ENCODE results near the gene ATRN.

The ATRN gene

DNA sequence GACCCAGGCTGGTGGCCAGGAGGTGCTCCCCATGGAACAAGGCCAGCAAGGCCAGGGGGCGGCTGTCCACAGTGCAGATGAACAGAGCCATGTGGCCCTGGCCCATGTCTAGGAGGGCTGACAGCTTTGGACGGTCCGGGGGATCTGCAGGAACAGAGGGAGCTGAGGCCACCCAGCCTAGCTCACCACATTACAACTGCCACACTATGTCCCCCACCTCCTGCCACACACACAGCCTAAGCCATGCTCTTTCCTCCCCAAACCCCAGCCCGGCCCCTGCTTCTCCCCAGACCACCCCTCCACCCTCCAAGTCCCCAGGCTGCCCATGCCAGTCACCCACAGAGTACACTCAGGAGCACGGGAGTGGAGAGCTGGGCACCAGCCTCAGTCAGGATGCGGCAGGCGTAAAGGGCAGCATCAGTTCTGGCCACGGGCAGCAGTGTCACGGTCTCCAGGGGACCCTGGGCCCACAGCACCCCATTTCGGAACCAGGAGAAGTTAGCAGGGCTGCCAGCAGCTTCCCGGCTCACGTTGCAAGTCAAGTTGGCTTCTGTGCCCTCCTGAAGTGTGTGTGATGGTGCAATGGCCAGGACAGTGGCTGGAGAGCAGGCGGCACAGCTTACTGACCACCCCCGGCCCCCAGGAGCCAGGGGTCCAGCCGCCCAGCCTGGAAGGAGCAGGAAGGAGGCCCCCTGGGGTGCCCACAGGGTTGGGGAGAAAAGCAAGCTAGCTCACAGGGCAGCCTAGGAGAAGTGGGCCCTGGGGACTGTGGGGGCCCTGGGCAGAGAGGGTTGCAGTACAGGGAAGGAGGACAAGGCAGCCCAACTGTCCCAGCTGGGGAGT lies 226.1 kb downstream of the ATRN start:
- ATAC-seq (ENCODE audit: insufficient read depth, low read depth) (no peak), DNase-seq (no peak)
- no peaks in the 10 kb centered on the region for H3K9me3 ChIP-seq (ENCODE audit: insufficient read depth, low read length, severe bottlenecking)
- H3K4me3 ChIP-seq (ENCODE audit: low read depth in 1 of 2, low read length in 2 of 2) = no peak overlapping the region
- H3K4me2 ChIP-seq (ENCODE audit: insufficient read depth, low read length) = no peak overlapping the region
- H3K9ac ChIP-seq (ENCODE audit: low read depth, low read length) = no peak overlapping the region
- no peak overlapping the region for H3K27ac ChIP-seq (ENCODE audit: low read length)
- no peaks in the 10 kb centered on the region for H3K4me1 ChIP-seq (ENCODE audit: insufficient read depth, low read length)
- H3K36me3 ChIP-seq (ENCODE audit: insufficient read depth, low read length) = no peaks in the 10 kb centered on the region
- TF ChIP-seq CTCF (IDR thresholded peaks at IDR 0.05; ENCODE audit: borderline replicate concordance, extremely low read depth, low read length, poor library complexity, severe bottlenecking) (no peak), EZH2 (IDR thresholded peaks at IDR 0.05; ENCODE audit: borderline replicate concordance, low read depth, low read length, severe bottlenecking) (no peak)
- H2AFZ ChIP-seq (ENCODE audit: low read depth, low read length) = no peak overlapping the region
- H4K20me1 ChIP-seq (ENCODE audit: insufficient read depth, low read length) = no peaks in the 10 kb centered on the region; the same call in none of the 2 replicates
- H3K27me3 ChIP-seq (ENCODE audit: insufficient read depth, low read length, poor library complexity) = no peaks in the 10 kb centered on the region
- no peaks in the 10 kb centered on the region for H3K79me2 ChIP-seq (ENCODE audit: insufficient read depth, low read length)

DNA sequence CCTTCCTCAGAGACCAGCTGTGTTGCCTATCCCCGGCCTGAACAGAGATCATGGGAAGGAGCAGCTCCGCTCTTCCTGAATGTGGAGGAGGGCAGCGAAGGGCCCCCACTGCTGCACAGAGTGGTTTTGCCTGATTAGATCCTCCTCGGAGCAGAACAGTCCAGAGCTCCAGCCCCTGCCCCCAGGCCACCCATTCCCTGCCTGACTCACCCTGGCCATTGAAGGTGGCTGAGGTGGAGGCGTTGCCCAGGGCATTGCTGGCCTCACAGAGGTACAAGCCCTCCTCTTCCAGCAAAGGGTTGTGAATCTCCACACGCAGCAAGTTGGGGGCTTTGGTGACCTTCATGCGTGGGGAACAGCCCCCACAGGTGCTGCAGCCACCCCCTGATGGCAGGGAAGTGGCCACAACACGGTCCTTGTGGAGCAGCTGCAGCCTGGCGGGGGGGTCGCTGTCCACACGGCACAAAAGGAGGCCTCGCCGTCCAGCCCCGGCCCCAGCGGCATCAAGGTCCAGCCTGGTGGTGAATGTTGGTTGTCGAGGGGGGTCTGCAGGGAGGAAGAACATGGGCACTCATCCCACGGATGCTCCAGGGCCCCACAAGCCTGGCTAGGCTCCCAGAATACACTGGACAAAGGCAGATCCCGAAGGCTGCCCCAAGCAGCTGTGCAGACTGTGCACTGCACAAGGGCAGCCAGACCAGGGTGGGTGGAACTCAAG lies 226.9 kb downstream of the ATRN start:
- Histone ChIP-seq H3K27ac (ENCODE audit: low read length) (no peak overlapping the region), H3K79me2 (ENCODE audit: insufficient read depth, low read length) (no peaks in the 10 kb centered on the region), H3K4me2 (ENCODE audit: insufficient read depth, low read length) (no peak overlapping the region), H3K36me3 (ENCODE audit: insufficient read depth, low read length) (no peaks in the 10 kb centered on the region), H4K20me1 (ENCODE audit: insufficient read depth, low read length) (no peaks in the 10 kb centered on the region; the same call in 1 of the 2 replicates), H3K9me3 (ENCODE audit: insufficient read depth, low read length, severe bottlenecking) (no peaks in the 10 kb centered on the region), H3K27me3 (ENCODE audit: insufficient read depth, low read length, poor library complexity) (no peaks in the 10 kb centered on the region), H3K4me3 (ENCODE audit: low read depth in 1 of 2, low read length in 2 of 2) (no peak overlapping the region), H3K4me1 (ENCODE audit: insufficient read depth, low read length) (no peaks in the 10 kb centered on the region), H3K9ac (ENCODE audit: low read depth, low read length) (no peak overlapping the region), H2AFZ (ENCODE audit: low read depth, low read length) (no peak overlapping the region)
- ATAC-seq (ENCODE audit: insufficient read depth, low read depth) (no peak), DNase-seq (no peak)
- TF ChIP-seq CTCF (IDR thresholded peaks at IDR 0.05; ENCODE audit: borderline replicate concordance, extremely low read depth, low read length, poor library complexity, severe bottlenecking) (no peak), EZH2 (IDR thresholded peaks at IDR 0.05; ENCODE audit: borderline replicate concordance, low read depth, low read length, severe bottlenecking) (no peak)

- DNase-seq (no peak), ATAC-seq (ENCODE audit: insufficient read depth, low read depth) (no peak)
- H3K36me3 ChIP-seq (ENCODE audit: insufficient read depth, low read length) = no peaks in the 10 kb centered on the region
- TF ChIP-seq CTCF (IDR thresholded peaks at IDR 0.05; ENCODE audit: borderline replicate concordance, extremely low read depth, low read length, poor library complexity, severe bottlenecking) = no peak
- no peak for TF ChIP-seq EZH2 (IDR thresholded peaks at IDR 0.05; ENCODE audit: borderline replicate concordance, low read depth, low read length, severe bottlenecking)
- no peaks in the 10 kb centered on the region; the same call in 1 of the 2 replicates for H4K20me1 ChIP-seq (ENCODE audit: insufficient read depth, low read length)
- no peaks in the 10 kb centered on the region for H3K9me3 ChIP-seq (ENCODE audit: insufficient read depth, low read length, severe bottlenecking)
- no peak overlapping the region for H3K9ac ChIP-seq (ENCODE audit: low read depth, low read length)
- no peak overlapping the region for H2AFZ ChIP-seq (ENCODE audit: low read depth, low read length)
- H3K4me1 ChIP-seq (ENCODE audit: insufficient read depth, low read length) = no peaks in the 10 kb centered on the region
- no peaks in the 10 kb centered on the region for H3K79me2 ChIP-seq (ENCODE audit: insufficient read depth, low read length)
- no peak overlapping the region for H3K4me2 ChIP-seq (ENCODE audit: insufficient read depth, low read length)
- no peak overlapping the region for H3K27ac ChIP-seq (ENCODE audit: low read length)
- no peaks in the 10 kb centered on the region for H3K27me3 ChIP-seq (ENCODE audit: insufficient read depth, low read length, poor library complexity)
- H3K4me3 ChIP-seq (ENCODE audit: low read depth in 1 of 2, low read length in 2 of 2) = no peak overlapping the region
Measured at GRCh38 chr20:3698591-3699001, 227.8 kb downstream of the ATRN start.
